GM12873 (cell line): Measurements from ENCODE around the gene CGGBP1.

Experiments
- TF ChIP-seq, protein P1 (sequence below): IDR thresholded peaks from 2 replicates; pipeline ENCODE4 v1.5.1; 2012; ENCODE audit warnings: low read depth, mild to moderate bottlenecking, moderate library complexity, low read length, control low read depth; ENCODE audit not compliant: insufficient read depth; ENCODE audit errors: missing control alignments

Gene CGGBP1

DNA sequence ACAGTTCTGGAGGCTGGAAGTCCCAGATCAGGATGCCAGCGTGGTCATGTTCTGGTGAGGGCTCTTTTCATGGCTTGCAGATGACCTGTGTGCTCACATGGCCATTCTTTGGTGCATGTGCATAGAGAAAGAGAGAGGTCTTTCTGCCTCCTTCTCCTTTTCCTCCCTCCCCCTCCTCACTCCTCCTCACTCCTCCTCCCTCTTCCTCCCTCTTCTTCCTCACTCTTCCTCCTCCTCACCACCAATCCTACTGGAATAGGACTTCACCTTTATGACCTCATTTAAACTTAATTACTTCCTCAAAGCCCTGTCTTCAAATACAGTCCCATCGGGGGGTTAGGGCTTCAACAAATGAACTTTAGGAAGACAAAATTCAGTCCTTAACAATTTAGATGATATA lies 24.0 kb upstream of the CGGBP1 start:
- TF ChIP-seq, protein P1, sequence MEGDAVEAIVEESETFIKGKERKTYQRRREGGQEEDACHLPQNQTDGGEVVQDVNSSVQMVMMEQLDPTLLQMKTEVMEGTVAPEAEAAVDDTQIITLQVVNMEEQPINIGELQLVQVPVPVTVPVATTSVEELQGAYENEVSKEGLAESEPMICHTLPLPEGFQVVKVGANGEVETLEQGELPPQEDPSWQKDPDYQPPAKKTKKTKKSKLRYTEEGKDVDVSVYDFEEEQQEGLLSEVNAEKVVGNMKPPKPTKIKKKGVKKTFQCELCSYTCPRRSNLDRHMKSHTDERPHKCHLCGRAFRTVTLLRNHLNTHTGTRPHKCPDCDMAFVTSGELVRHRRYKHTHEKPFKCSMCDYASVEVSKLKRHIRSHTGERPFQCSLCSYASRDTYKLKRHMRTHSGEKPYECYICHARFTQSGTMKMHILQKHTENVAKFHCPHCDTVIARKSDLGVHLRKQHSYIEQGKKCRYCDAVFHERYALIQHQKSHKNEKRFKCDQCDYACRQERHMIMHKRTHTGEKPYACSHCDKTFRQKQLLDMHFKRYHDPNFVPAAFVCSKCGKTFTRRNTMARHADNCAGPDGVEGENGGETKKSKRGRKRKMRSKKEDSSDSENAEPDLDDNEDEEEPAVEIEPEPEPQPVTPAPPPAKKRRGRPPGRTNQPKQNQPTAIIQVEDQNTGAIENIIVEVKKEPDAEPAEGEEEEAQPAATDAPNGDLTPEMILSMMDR: no peak

DNA sequence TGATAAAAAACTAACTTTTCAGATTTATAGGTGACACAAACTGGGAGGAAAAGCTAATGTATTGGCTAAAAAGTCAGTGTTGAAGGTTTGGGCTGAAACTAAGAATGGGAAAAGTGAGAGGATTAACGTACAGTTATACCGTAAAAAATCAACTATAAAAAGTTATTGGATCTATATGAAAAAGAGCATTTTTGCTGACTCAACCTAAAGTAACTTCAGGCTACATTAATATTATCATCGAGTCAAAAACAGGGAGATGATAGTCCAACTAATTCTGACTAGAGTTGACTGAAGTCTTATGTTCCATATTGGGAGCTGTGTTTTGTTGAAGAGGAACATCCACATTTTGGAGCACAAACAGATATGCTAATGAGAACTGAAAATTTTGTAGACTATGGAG lies 20.1 kb upstream of the CGGBP1 start:
- TF ChIP-seq, protein P1: no peak

DNA sequence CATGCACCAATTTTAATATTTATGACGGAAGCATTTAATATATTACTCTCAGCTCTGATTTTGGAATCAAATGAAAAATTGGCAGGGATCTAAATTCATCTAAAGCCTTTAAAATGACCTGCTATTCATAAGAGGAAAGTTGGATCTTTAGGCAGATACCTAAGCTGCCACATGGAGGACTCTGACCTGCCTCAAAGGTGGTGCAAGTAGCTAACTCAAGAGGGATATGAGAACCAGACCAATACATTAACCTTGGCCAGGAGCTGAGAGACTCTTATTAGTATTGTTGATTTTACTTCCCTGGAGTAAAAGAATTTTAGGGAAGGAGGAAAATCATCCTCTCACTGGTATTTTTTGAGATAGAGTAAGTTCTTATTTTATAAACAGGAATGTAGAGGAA lies 17.9 kb upstream of the CGGBP1 start:
- TF ChIP-seq, protein P1: no peak

DNA sequence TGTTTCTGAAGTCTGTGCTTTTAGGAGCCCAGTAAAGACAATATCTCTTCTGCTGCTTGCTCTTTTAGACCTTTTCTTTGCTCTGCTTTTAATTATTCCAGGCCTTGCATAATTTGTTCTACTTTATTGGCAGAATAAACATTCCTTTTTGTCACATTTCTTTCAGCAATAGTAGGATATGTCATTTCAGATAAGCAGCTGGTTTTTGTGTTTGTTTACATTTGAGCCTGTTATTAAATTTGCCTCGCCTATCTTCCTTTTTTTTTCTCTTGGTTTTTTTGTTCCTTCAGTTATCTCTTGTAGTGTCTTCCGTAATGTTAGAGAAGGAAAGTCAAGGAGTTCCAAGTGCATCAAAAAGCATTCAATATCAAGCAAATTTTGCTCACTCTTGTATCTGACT lies 16.7 kb upstream of the CGGBP1 start:
- TF ChIP-seq, protein P1: no peak

DNA sequence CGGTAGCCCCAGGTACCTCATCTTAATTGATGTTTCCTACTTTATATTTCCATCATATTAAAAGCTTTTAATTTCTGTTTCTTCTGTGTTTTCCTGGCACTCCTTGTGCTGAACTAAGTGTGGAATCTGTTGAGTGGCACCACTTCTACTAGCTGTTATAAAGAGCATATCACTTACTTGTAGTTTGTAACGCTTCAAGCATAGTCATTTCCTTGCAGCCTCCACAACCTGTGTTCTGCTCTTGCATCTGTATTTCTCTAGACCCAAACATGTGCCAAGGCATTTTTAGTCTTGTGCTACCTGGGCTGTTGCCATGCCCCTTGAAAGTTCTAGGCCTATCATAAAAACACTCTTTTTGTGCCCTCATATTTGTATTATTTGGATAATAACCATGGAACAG lies 16.3 kb upstream of the CGGBP1 start:
- TF ChIP-seq, protein P1: no peak

DNA sequence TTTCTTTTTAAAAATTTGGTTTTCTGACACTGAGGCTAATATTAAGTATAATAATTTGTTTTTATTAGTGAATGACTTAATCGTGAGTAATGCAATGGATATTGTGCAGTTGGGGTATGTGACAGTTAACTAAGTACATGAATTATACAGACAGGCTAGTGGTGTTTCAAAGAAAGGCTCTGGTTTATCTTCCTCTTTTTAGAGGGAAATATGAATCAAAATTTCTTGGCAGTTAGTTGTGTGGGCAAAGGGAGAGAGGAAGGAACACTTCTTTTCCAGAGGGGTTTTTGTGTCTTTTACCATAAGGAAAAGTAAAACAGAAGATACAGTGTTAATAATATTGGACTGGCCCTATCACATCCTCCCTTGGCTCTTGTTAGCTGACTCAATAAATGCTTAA lies 2.9 kb upstream of the CGGBP1 start:
- TF ChIP-seq, protein P1: no peak

DNA sequence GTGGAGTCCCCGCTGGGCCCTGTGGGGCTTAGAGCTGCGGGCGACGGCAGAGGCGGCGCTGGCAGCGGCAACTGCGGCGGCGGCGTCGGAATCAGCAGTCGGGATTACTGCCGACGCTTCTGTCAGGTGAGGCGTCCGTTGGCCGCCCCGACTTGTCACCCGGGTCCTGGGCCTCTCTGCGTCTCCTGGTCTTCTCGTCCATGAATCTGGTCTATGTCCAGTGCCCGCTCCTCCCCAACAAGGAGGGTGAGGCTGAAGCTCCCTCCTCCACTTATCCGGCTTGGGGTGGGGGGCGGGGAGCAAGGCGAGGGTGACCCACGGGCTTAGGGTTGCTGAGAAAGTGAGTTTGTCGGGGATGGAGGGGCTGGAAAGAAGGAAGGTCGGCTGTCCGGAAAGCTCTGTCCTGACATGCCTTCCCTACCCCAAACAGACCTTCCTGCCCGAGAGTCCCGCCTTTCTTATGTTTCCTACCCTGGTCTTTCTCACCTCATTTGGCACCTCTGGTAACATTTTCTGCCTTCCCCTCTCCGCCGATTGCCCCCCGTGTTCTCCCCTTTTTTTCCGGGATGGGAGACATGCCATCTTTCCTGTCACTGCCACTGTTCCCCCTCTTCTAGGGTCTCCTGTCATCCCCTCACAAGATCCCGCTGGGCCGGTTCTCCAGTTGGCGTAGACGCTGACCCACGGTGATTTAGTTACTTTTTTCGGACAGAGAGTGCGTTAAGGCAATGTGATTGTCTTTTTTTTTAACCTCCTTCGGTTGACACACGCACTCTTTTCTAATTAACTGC lies 770 bp upstream of the CGGBP1 start:
- TF ChIP-seq, protein P1: no peak
